ENCODE measurements around the gene MED31.
A peak's percentile ranks its signal among the peaks of the same experiment; 100 is the strongest.
"Not testable (repeated sequence)": the region's sequence is repeated elsewhere in the genome, so short reads cannot be mapped to it uniquely, and the experiment has no call there.

Gene MED31

DNA sequence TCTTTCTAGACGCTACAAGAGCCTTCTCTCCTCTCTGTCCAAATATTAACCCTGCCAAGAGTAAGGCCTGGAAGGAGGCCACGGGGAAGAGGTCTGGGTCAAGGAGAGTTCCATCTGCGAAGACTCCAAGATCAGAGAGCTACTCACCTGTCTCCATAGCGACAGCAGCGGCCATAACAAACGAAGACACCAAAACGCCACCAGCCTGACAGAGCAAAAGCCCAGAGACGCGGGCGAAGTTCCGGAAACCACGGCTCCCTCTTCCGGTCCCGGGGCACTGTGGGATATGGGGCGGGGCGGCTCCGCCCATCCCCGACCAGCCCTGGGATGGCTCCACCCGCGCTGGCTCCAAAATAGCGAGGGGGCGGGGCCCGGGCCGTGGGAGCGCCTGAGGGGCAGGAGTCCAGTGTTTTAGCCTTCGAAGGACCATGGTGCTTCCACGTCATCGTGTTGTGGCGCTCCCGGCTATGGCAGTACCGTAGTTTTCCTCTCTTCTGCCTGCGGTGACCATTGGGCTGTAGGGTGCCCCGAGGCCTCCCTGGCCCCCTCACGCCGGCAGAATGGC is at the start of gene MED31, which contains the start of gene C17orf100:
TSS of gene MED31 (minus strand) at position 252 of the 565 bp plus-strand sequence. CDS start at position 175, 77 bp downstream.
TSS of gene C17orf100 (plus strand) at position 409 of the 565 bp plus-strand sequence. CDS start at position 561, 152 bp downstream.
- DNase-seq: peak; percentile 42

DNA sequence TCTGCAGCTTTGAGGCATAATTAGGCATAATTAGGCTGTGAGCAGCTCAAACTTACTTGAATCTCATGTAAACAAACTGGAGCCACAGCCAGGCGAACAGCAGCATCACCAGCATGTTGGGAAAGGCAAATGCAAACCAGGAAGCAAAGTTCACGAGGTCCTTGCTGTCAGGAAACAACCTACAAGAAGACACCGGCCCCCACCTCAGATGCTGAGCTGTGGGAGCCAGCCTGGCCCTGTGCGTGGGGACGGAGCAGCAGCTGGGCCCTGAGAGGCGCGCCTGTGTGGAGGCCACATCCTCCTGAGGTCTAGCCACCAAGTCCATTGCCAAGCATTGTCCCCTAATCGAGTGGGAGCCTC is 49.5 kb upstream of the MED31 start:
- no peak for DNase-seq

DNA sequence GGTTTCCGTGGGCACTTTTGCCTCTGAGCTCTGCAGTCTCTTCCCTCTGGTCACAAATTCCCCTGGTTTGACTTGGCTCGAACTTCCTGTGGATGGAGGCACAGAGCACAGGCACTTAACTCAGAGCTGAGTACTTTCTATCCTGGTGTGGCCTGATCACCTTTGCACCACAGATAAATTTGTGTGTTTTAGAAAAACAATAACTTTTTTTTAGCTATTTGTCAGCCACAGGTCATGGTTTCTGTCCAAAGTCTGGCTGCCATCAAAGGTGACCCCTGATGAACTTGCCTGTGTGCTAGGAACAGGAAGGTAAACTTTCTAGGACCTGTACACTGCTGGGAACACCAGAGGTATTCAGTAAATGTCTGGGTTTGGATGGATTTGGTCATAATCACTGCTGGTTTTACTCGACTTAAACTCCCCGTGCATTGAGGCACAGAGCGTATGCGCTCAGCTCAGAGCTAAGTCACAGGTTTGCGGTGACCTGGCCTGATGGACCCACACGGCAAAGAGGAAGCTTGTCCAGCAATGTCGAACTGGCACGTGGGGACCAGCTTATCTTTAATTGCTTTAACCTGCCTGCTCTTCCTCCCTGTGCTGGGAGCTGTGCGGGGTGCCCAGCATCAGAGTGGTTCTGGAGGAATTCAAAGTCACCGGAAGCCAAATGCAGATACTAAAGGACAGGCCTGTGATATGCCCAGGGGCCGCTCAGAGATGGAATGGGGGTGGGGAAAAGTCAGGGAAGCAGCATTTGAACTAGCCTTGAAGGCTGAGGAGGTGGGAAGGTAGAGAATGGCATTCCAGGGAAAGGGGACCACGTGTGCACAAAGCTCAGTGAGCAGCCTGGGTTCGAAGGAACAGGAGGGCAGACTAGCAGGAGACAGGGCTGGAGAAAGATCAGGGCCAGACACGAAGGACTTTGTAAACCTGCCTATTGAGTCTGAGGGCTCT is 48.9 kb upstream of the MED31 start:
- DNase-seq: no peak

DNA sequence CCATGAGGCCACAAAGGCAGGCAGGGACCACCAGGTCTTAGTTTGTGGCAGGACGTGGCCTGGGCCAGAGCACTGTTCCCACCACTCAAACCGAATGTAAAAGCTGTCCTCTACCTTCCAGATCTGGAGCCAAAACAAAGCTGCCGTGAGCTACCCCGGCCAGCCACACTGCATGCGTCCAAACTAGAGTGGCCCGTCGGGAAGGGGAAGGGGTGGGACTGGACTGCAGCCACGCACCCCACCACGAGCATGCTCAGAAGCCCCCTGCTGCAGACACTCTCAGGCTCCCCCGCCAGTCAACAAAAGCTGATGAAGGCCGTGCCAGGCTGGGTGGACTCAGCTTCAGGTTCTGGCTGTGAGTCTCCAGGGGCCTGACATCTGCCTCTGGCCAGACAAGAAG is 46.6 kb upstream of the MED31 start:
- DNase-seq: no peak

DNA sequence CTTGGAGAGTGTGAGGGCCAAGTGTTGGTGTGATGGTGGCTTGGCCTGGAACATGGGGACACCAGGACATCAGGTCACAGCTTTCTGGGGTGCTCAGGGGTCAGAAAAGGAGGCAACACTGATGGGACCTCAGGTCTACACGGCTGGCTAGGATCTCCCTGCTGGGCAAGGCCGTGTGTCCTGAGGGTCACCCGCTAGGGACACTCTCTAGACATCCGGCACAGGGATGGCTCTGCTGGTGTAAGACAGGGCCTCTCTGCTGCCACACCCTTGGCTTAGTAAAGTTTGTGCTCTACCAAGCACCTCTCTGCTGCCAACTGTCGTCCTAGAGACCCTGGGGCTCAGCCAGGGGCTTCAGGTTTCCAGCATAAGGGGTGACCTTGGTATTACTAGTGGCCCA is 45.5 kb upstream of the MED31 start:
- no peak for DNase-seq

DNA sequence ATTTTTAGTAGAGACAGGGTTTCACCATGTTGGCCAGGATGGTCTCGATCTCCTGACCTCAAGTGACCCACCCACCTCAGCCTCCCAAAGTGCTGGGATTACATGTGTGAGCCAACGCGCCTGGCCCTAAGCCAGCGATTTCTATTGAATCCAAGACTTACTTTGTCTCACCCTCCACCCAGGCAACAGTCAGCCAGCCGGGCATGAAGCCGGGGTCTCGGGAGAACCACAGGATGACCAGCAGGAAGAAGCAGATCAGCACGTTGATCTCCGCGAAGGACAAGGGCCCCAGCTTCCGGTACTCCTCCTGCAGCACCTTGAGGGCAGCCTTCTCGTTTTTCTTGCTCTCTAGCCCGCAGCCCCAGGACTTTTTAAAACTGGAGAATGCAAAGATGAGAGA is 44.2 kb upstream of the MED31 start:
- no peak for DNase-seq

DNA sequence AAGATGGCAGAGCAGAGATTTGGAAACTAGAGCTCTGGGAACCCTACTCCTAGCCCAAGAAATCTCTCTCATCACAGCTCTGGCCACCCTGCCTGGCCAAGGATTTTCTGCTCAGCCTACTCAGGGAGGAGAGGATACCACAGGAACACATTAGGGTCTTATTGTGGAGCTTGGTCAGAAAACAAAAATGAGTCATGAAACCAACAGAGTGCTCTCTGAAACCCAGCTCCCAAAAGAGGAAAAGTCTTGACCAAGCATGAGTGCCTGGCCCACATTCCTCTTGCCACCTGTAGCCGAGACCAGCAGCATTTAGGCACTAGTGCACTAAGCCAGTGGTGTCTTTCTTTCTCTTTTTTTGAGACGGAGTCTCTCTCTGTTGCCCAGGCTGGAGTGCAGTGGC is 43.6 kb upstream of the MED31 start:
- DNase-seq: no peak

DNA sequence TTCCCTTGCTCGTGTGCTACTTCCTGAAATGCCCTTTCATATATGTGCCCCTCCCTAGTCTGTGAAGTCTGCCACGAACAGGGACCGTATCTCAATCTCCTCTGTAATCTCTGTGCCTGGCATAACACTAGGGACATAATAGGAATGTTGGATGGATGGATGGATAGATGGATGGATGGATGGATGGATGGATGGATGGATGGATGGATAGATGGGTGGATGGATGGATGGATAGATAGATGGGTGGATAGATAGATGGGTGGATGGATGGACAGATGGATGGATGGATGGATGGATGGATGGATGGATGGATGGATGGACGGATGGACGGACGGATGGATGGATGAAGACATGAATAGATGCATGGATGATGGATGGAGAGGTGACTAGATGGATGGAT is 40.6 kb upstream of the MED31 start:
- DNase-seq: not testable (repeated sequence)

DNA sequence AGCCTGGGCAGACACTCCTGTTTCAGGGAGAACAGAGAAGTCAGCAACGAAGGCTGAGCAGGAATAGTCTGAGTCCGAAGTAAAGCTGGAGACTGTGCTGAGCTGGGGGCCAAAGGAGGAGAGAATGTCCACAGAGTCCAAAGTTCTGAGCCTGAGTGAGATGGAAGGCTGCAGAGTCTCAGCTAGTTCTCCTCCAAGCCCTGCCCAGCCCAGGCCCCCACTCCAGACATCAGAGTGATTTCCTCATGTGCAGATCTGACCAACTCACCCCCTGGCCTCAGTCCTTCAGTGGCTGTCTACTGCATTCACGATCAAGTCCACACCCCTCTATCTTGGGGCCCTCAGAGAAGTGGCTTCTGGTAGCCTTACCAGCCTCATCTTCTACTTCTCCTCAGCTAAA is 40.1 kb upstream of the MED31 start:
- no peak for DNase-seq

DNA sequence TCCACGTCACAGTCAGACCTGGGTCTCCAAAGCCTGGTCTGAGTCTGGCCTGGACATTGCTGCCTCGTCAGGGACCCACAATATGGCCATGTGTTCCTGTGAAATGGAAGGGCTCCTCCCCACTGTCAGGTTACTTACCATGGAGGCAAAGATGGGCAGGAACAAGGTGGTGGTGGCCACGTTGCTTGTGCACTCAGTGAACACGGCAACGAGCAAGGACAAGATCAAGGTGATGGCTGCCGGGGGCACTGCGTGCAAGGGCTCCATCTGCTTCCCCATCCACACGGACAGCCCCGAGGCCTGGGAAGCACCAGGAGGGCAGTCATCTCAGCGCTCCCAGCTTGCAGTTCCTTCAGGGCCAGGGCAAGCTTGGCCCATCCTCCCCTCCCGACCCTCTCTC is 39.2 kb upstream of the MED31 start:
- no peak for DNase-seq

DNA sequence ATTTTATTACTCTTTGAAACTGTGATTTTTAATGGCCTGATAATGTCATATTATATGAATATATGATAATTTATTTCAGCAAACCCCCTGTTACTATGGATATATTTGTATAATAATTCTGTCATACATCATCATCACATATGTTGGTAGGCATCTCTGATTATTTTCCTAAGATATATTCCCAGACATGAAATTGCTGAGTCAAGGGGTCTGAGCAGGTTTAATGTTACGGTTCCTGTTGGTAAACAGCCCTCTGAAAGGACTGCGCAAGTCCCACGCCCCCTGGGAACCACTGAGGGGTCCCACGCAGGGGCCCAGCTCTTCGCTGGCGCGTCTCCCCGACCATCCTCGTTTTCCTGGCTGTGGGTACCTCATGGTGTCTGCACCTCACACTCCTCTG is 37.5 kb upstream of the MED31 start:
- DNase-seq: no peak

DNA sequence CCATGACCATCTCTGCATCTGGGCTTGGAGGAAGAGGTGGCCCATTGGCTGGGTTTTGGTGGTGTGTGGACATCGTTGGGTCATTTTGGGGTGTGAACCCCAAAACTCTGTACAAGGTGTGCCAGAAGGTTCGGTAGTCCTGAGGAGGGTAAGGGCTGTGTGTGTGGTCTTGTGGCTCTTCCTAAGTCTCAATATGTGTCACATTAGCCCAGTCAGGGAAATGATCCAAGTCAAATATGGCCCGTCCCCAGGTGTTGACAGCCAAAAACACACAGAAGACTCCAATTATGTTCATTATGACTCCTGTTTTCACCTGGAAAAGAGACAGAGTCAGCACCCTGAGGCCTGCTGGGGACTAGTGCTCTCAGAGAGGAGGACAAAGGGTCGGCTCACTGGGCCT is 34.6 kb upstream of the MED31 start:
- no peak for DNase-seq

DNA sequence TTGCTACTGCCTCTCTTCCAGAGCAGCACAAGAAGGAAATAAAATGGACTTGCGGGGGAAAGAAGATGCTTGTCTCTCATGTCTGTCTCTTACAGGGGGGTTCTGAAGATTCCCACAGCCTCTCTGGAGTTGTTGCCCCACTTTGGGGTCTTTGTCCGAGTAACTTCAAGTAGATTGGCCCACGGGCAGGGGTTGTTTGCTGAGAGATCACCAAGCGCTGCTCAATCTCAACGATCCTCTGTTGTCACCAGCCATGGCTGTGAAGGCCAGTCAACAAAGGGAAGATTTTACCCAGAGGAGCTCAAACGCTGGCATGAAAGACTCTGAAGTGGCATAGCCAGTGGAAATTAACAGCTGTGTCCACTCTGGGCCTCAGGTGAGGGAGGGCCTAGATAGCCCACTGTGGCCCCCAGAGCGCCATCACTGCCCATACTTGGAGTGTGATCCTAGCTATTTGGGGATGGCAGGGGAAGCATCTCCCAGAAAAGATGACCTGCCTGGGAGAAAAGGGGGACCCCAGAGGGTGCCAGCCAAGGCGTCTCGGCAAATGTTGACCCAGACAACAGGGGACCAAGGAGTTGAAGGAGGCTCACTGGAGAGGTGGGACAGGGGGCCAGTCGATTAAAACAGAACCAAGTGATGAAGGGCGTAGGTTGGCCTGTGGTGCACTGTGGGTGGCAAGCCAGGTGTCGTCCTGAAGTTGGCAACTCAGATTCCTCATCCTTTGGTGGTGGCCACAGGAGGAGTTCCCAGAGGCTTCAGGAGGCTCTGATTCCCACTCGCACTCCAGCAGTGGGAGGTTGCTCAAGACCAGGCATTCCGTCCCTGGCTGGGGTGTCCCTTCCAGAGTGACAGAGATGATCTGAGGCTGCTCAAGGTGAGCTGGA is 33.7 kb upstream of the MED31 start:
- no peak for DNase-seq

DNA sequence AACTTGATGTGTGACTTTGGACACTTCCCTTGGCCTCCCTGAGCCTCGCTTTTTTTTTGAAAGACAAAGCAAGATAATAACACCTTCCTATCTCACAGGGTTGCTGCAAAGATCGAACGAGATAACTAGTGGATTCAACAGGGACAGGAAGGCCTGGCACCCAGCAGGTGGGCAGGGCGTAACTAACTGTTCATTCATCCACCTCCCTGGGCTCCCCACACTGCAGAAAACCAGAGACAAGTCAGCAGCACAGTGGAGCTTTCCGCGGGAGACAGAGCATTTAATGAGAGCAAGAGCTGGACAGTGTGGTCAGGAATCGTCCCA is 33.0 kb upstream of the MED31 start:
- DNase-seq: no peak

DNA sequence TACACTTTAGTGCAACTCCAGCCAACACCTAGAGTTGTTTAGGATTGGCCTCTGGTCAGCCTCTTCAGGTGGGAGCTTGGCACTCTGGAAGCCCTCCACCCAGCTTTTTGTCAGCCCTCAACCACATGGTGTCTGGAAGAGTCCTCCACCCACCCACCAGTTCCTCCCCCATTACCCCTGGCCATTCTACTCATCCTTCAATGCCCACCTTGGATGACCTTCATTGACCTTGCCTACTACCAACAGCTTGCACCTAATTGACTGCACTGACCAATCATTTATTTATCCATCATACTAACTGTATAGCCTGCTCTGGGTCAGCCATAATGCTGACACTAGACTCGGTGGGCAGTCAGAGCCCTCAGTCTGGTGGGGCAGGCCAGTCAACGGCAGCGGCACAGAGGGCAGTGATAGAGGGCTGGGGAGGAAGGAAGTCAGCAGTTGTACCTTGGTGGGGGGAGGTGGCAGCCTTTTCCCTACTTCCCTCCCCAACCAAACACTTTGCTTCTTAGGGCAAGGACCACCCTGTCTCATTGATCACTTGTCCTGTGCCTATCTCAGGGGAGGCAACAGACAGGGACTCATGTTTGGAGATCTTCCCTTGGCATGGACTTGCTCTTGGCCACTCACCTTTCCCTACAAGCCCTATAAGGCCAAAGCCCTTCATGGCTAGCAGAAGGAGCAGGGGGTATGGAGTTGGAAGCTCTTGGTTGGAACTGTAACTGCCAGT is 32.5 kb upstream of the MED31 start:
- DNase-seq: no peak

DNA sequence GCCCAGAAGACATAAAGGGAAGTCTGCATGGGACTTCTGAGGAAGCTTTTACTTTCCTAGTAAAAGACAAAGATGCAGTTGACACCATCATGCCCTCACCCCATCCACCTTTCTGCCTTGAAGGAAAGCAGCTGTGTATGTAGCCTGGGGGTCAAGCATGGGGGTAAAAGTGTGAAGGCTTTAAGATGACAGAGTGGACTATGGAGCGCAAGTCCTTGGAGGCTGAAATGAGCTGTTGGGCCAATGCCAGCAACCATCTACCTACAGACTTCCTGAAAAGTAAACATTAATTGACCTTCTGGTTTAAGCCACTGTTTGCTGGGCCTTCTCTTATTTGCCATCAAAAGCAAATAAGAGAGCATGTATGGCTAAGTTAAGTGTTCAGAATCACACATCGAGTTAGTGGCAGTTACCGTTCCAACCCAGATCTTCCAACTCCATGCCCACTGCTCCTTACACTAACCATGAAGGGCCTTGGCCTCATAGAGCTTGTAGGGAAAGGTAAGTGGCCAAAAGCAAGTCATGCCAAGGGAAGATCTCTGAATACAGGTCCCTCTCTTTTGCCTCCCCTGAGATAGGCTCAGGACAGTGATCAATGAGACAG is 31.8 kb upstream of the MED31 start:
- DNase-seq: no peak

DNA sequence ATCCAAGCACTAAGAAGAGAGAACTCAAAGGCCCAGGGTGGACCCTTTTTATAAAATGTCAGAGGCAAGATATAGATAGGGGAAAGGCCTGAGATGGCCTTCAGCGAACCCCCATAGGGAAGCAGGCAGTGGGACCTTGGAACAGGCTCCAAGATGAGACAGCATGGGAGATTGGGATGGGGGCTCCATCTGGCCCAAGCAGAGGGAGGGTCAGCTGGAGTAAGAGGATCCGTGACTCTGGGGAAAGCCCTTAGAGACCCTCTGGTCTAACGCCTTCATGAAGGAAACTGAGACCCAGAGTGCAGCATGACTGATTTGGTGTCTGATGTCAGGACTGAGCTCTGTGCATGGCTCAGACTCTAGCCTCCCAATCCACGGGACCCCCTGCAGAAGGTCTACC is 30.9 kb upstream of the MED31 start:
- no peak for DNase-seq

DNA sequence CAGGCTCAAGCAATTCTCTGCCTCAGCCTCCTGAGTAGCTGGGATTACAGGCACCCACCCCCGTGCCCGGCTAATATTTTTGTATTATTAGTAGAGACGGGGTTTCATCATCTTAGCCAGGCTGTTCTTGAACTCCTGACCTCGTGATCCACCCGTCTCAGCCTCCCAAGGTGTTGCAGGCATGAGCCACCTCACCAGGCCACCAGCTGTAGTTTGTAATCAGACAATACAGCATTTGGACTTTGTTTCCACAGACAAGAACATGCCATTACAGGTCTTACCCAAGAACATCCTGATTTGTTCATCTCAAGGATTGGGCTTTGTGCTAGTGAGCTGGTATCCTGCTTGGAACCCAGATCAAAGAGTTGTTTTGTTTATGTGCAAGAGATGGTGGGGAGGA is 30.3 kb upstream of the MED31 start:
- DNase-seq: no peak

DNA sequence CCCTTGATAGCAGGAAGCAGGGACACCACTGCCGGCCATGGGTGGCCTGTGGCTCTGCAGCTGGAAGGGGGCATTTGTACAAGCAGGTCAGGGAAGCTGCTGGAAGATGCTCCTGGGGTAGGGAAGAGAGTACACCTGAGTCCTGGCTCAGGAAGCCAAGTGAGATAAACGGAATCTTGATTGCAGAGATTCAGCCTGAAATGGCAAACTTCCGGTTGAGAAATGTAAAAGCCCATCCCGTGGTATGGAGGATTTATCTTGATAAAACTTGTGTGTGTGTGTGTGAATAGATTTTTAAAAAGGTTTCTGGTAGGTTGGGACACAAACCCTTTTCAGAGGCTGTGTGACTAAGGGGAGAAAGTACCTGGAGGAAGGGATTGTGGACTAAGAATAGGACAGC is 29.8 kb upstream of the MED31 start:
- DNase-seq: no peak

DNA sequence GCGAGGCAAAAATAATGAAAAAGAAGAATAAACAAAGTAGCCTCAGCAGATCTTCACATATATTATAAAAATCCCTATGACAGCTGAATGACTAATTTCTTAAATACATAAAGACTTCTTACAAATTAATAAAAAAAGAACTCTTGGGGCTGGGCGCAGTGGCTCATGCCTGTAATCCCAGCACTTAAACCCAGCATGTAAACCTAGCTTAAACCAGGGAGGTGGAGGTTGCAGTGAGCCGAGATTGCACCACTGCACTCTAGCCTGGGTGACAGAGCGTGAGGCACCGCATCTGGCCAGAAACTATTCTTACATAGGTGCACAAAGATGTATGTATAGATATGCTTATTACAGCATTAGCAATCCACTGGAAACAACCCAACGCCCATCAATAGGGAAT is 27.8 kb upstream of the MED31 start:
- no peak for DNase-seq

DNA sequence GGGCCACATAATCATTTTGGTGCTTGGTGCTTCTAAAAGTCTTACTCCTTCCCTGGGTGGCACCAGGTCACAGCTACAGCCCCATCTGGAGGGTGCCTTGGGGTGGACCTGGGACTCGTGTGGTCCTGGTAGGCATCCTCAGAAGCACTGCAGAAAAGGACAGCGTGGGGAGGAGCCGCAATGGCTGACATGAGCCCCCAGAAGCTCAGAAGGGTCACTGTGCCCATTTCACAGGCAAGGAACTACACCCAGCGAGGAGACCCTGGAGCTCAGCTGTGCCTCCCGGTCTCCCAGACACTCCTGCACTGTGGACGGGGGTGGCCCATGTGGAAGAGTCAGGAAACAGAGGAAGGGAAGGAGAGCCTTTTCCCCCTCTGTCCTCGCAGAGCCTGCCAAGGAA is 26.5 kb upstream of the MED31 start:
- DNase-seq: no peak

DNA sequence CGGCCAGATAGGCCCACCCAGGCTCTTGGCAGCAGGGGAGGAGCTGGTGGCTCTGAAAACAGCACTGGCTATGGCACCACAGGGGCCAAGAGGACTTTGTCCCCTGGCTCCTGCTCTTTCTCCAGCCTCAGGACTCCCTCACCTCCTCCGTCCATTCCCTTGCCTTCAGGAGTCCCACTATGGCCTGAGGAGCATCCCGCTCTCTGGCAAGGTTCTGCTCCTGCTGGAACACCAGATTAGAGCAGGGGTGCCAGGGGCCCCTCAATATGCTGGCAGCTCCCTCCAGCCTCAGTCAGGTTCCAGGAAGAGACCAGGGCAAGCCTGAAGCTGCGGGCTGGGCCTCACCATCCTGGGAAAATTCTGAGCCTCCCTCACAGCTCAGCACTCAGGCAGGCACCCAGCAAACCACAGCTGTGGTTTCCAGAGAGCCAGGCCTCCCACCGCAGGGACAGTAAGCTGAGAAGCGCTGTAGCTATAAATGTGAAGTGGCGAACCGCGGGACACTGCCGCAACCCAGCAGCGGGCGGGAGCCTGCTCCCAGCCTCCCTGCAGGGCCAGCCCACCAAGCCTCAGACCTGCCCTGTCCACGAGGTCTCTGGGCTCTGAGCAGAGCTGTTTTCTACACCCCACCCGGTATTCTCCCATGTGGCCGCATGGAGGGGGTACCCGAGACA is 25.9 kb upstream of the MED31 start:
- no peak for DNase-seq

Data from NCI-H1436 treated with DMSO at 0.1 percent for 48 hours (cell line).